Measurements from ENCODE around the gene SVIL. TPM values are rescaled to one million over a fixed set of nuclear protein-coding genes. Genes with fewer than 3 reads are reported as not detected.
A peak's percentile ranks its signal among the peaks of the same experiment; 100 is the strongest.

The SVIL gene
- total RNA-seq, 1 donor from 2014 or later = 25.1 TPM

DNA sequence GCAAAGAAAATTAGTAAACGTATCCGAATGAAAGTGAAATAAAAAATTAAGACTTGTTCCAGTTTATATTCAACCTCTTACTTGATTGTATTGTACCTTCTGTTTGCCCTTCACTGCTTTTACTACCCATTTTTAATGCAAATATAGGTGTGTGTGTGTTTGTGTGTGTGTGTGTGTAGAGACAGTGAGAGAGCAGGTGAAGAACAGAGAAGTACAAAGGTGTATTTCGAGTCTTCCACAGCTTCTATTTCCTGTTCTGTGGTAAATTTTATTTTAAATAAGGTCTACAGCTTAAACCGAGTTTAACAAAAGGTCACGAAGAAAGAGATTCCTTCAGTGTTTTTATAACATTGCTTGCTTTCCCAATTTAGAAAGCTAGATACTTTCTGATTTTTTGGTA, 12.7 kb upstream of the SVIL start:
- H3K9ac ChIP-seq = no peak overlapping the region
- H3K9me3 ChIP-seq (ENCODE audit: low read depth) = no peaks in the 10 kb centered on the region
- Mint-ChIP-seq H3K4me3 (no peak overlapping the region), H3K9me3 (peaks cover 13% of the 10 kb centered on the region), H3K36me3 (peaks cover 21% of the 10 kb centered on the region), H3K27me3 (ENCODE audit: insufficient read depth, low read depth) (peaks cover 2% of the 10 kb centered on the region), H3K27ac (no peak overlapping the region), H3K4me1 (peaks cover 25% of the 10 kb centered on the region)
- no peaks in the 10 kb centered on the region for H3F3A ChIP-seq (ENCODE audit: low read depth)
- H3K4me1 ChIP-seq = peaks cover 29% of the 10 kb centered on the region
- H3K27ac ChIP-seq = no peak overlapping the region
- TF ChIP-seq EZH2 (IDR thresholded peaks at IDR 0.05) = no peak
- no peak for TF ChIP-seq CTCF (IDR thresholded peaks at IDR 0.05)
- TF ChIP-seq EZH2phosphoT487 (IDR thresholded peaks at IDR 0.05) = no peak
- no peaks in the 10 kb centered on the region for H3K36me3 ChIP-seq
- H3K79me2 ChIP-seq (ENCODE audit: low read depth) = no peaks in the 10 kb centered on the region
- no peaks in the 10 kb centered on the region for H3K27me3 ChIP-seq
- no peak overlapping the region for H2AFZ ChIP-seq (replicated peaks)
- no peak overlapping the region for H3K4me3 ChIP-seq
- DNase-seq (ENCODE audit: low spot score) = no peak
- H3K4me2 ChIP-seq = no peak overlapping the region
- H4K20me1 ChIP-seq (ENCODE audit: low read depth) = no peaks in the 10 kb centered on the region

- H3K9ac ChIP-seq = no peak overlapping the region
- H3K4me1 ChIP-seq = peaks cover 29% of the 10 kb centered on the region
- Mint-ChIP-seq H3K36me3 (peaks cover 17% of the 10 kb centered on the region), H3K4me3 (no peak overlapping the region), H3K4me1 (peaks cover 25% of the 10 kb centered on the region), H3K27ac (no peak overlapping the region), H3K9me3 (peaks cover 11% of the 10 kb centered on the region), H3K27me3 (ENCODE audit: insufficient read depth, low read depth) (peaks cover 2% of the 10 kb centered on the region)
- no peaks in the 10 kb centered on the region for H3K36me3 ChIP-seq
- no peaks in the 10 kb centered on the region for H3K79me2 ChIP-seq (ENCODE audit: low read depth)
- no peaks in the 10 kb centered on the region for H3F3A ChIP-seq (ENCODE audit: low read depth)
- H3K27ac ChIP-seq = no peak overlapping the region
- no peaks in the 10 kb centered on the region for H3K27me3 ChIP-seq
- H3K9me3 ChIP-seq (ENCODE audit: low read depth) = no peaks in the 10 kb centered on the region
- DNase-seq (ENCODE audit: low spot score) = no peak
- H4K20me1 ChIP-seq (ENCODE audit: low read depth) = no peaks in the 10 kb centered on the region
- H3K4me3 ChIP-seq = no peak overlapping the region
- H3K4me2 ChIP-seq = no peak overlapping the region
- TF ChIP-seq CTCF (IDR thresholded peaks at IDR 0.05) (no peak), EZH2phosphoT487 (IDR thresholded peaks at IDR 0.05) (no peak), EZH2 (IDR thresholded peaks at IDR 0.05) (no peak)
- no peak overlapping the region for H2AFZ ChIP-seq (replicated peaks)
Observed at GRCh38 chr10:29646960-29647461, 12.2 kb upstream of the SVIL start.

DNA sequence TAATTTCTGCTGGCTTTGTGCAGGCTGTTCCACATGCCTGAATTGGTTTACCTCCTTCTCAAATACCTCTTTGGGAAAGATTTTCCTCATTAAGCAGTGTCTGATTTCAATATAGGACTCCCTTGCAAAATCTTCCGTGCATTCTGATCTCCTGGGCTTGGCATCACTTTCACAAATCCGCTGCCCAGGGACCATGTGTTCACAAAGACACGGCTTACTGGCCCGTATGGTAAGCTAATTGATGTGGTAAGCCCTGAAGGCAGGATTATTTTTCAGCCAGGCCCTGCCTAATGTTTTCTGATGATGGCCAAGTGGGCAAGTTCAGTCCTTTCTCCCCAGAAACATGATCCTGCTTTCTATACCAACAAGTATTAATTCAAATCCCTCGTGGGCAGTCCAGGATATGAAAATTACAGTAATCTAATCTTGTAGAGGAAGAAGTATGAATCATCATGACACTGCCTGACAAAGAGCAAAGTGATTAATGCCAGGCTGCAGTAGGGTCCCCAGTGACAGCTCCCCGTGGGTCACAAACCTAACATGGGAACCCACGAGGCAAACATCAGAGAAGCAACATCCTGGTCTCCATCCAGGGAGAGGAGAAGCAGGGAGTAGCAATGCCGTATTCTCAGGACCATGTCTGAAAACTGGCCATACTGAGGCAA, 11.6 kb upstream of the SVIL start:
- peak overlapping the region; percentile 80 for H3K27ac Mint-ChIP-seq
- H3K9me3 Mint-ChIP-seq = peaks cover 7% of the 10 kb centered on the region
- no peaks in the 10 kb centered on the region for H4K20me1 ChIP-seq (ENCODE audit: low read depth)
- H3K27ac ChIP-seq = no peak overlapping the region
- peaks cover 2% of the 10 kb centered on the region for H3K27me3 Mint-ChIP-seq (ENCODE audit: insufficient read depth, low read depth)
- peaks cover 29% of the 10 kb centered on the region for H3K4me1 ChIP-seq
- H3K27me3 ChIP-seq = no peaks in the 10 kb centered on the region
- no peak overlapping the region for H3K4me3 Mint-ChIP-seq
- peaks cover 25% of the 10 kb centered on the region for H3K4me1 Mint-ChIP-seq
- H3K4me3 ChIP-seq = no peak overlapping the region
- peaks cover 10% of the 10 kb centered on the region for H3K36me3 Mint-ChIP-seq
- H3K4me2 ChIP-seq = peak overlapping the region; percentile 15
- H3K79me2 ChIP-seq (ENCODE audit: low read depth) = no peaks in the 10 kb centered on the region
- H2AFZ ChIP-seq (replicated peaks) = no peak overlapping the region
- no peak overlapping the region for H3K9ac ChIP-seq
- TF ChIP-seq EZH2 (IDR thresholded peaks at IDR 0.05) (no peak), EZH2phosphoT487 (IDR thresholded peaks at IDR 0.05) (no peak), CTCF (IDR thresholded peaks at IDR 0.05) (no peak)
- H3K9me3 ChIP-seq (ENCODE audit: low read depth) = no peaks in the 10 kb centered on the region
- H3F3A ChIP-seq (ENCODE audit: low read depth) = no peaks in the 10 kb centered on the region
- no peaks in the 10 kb centered on the region for H3K36me3 ChIP-seq
- peak; percentile 33 for DNase-seq (ENCODE audit: low spot score)
